B cell (primary cell): ENCODE measurements around the gene OR1J4. TPM values are rescaled to one million over a fixed set of nuclear protein-coding genes. Genes with fewer than 3 reads are reported as not detected.

Source experiments
- ATAC-seq: fragments of 200-7000 bp; cut with Tn5 transposase; one replicate; pipeline ENCODE4 v1.10.0; 2021; ENCODE audit warnings: low read depth, mild to moderate bottlenecking, moderate number of reproducible peaks, moderate library complexity
- CTCF ChIA-PET: fragments of 350-600 bp; sonication (Branson Sonifier 250); formaldehyde crosslinking; loops from one replicate; lab custom pipeline; 2021; ENCODE audit warnings: antibody characterized with exemption, inconsistent platforms; lab: Charles Lee
- POLR2A ChIA-PET: fragments of 350-600 bp; sonication (Branson Sonifier 250); formaldehyde crosslinking; loops from one replicate; lab custom pipeline; 2021; ENCODE audit warnings: antibody characterized with exemption; lab: Charles Lee
- DNase-seq: peaks from one replicate; pipeline ENCODE4 v3.0.0; 2013
- H2AFZ ChIP-seq: 2 replicates; pipeline ENCODE4 v1.6.1; 2012; ENCODE audit warnings: mild to moderate bottlenecking, low read depth, low read length; ENCODE audit not compliant: insufficient read depth, poor library complexity, severe bottlenecking
- H3K27ac ChIP-seq, 2 donors: 1 replicate in 1 of 2; 2 replicates in 1 of 2; pipeline ENCODE4 v1.5.1; 2012 to 2013; ENCODE audit warnings: low read length in 2 of 2, mild to moderate bottlenecking in 2 of 2, moderate library complexity in 1 of 2
- H3K27me3 ChIP-seq, 4 experiments: fragments of 200-600 bp in 1 of 4; sonication (generic) in 1 of 4; replicated peaks in 1 of 4; 1 replicate in 2 of 4; 2 replicates in 2 of 4; pipeline versions ENCODE4 v1.6.1 to v1.7.0; 2013 to 2016; ENCODE audit warnings: low read length in 3 of 4, mild to moderate bottlenecking in 2 of 4, mixed read lengths in 1 of 4, moderate library complexity in 1 of 4; ENCODE audit not compliant: insufficient read depth in 4 of 4, control insufficient read depth in 3 of 4; ENCODE audit errors: control extremely low read depth in 1 of 4
- H3K36me3 ChIP-seq, 2 experiments: replicated peaks in 1 of 2; 1 replicate in 1 of 2; 2 replicates in 1 of 2; pipeline versions ENCODE4 v1.6.1 to v1.7.1; 2013; ENCODE audit warnings: low read length in 1 of 2; ENCODE audit not compliant: insufficient read depth in 2 of 2, control insufficient read depth in 1 of 2; ENCODE audit errors: control extremely low read depth in 1 of 2, extremely low read depth in 1 of 2
- H3K4me1 ChIP-seq, 2 donors: fragments of 200-600 bp in 1 of 2; sonication (generic) in 1 of 2; 1 replicate in 1 of 2; 2 replicates in 1 of 2; pipeline versions ENCODE4 v1.5.1 to v1.6.1; 2013 to 2017; ENCODE audit warnings: low read length in 2 of 2; ENCODE audit not compliant: control insufficient read depth in 2 of 2, insufficient read depth in 2 of 2
- H3K4me2 ChIP-seq: replicated peaks from 2 replicates; pipeline ENCODE3; 2012; ENCODE audit warnings: mild to moderate bottlenecking, low read depth, low read length; ENCODE audit not compliant: poor library complexity, severe bottlenecking
- H3K4me3 ChIP-seq, 5 experiments: fragments of 200-600 bp in 1 of 5; sonication (generic) in 1 of 5; 1 replicate in 3 of 5; 2 replicates in 2 of 5; pipeline versions ENCODE4 v1.5.1 to v1.7.0; 2011 to 2016; ENCODE audit warnings: low read length in 4 of 5, mild to moderate bottlenecking in 4 of 5, low read depth in 2 of 5, control low read depth in 1 of 5, moderate library complexity in 1 of 5; ENCODE audit not compliant: insufficient read depth in 1 of 5; ENCODE audit errors: control extremely low read depth in 1 of 5, extremely low read depth in 1 of 5
- H3K79me2 ChIP-seq: fragments of 200-600 bp; sonication (generic); one replicate; pipeline ENCODE4 v1.6.0; 2016; ENCODE audit warnings: low read length; ENCODE audit not compliant: control insufficient read depth, insufficient read depth
- H3K9ac ChIP-seq: fragments of 200-600 bp; sonication (generic); 2 replicates; pipeline ENCODE4 v1.6.1; 2017; ENCODE audit warnings: mild to moderate bottlenecking, low read length, moderate library complexity
- H3K9me3 ChIP-seq, 3 donors: one replicate each; pipeline versions ENCODE4 v1.6.1 to v1.7.1; 2013; ENCODE audit warnings: low read length in 2 of 3; ENCODE audit not compliant: control insufficient read depth in 2 of 3, insufficient read depth in 1 of 3; ENCODE audit errors: control extremely low read depth in 1 of 3
- H4K20me1 ChIP-seq: 2 replicates; pipeline ENCODE4 v1.6.0; 2012; ENCODE audit warnings: mild to moderate bottlenecking, low read length; ENCODE audit not compliant: insufficient read depth, control insufficient read depth, poor library complexity, severe bottlenecking
- H3K27ac Mint-ChIP-seq: one replicate; pipeline ENCODE4 v1.8.0; 2021; ENCODE audit warnings: mixed read lengths
- H3K27me3 Mint-ChIP-seq: one replicate; pipeline ENCODE4 v1.8.0; 2021; ENCODE audit warnings: mixed read lengths
- H3K4me1 Mint-ChIP-seq: one replicate; pipeline ENCODE4 v1.8.0; 2021; ENCODE audit warnings: mixed read lengths
- H3K4me3 Mint-ChIP-seq: one replicate; pipeline ENCODE4 v1.8.0; 2021; ENCODE audit warnings: mixed read lengths
- H3K9me3 Mint-ChIP-seq: one replicate; pipeline ENCODE4 v1.8.0; 2022; ENCODE audit warnings: mixed read lengths; ENCODE audit not compliant: insufficient read depth
- CTCF ChIP-seq: fragments of 200-600 bp; IDR thresholded peaks from one replicate; pipeline ENCODE4 v1.8.0; 2022; ENCODE audit warnings: antibody characterized with exemption, mild to moderate bottlenecking
- EZH2 ChIP-seq: IDR thresholded peaks from 2 replicates; pipeline ENCODE4 v1.6.1; 2012; ENCODE audit warnings: borderline replicate concordance, low read depth, mild to moderate bottlenecking, moderate library complexity, low read length; ENCODE audit not compliant: insufficient read depth, poor library complexity, severe bottlenecking
- WGBS: methylation state at CpG from one replicate; pipeline ENCODE4 v1.1.5; 2013; ENCODE audit warnings: missing lambda C conversion rate; ENCODE audit not compliant: insufficient coverage; 5-methylcytosine and 5-hydroxymethylcytosine counted together
- intact Hi-C: fragments of 100-400 bp; cut with micrococcal nuclease; formaldehyde crosslinking; loops from one replicate; pipeline ENCODE4 v1.10.0; 2022
- polyA plus RNA-seq: library from polyadenylated mRNA; depleted of rRNA; stranded (reverse); fragments of >200 nt; gene quantifications from 2 replicates; pipeline ENCODE4 v1.2.3, GENCODE V29; 2012
- total RNA-seq, 2 donors: library from RNA; stranded (reverse); fragments of 120-200 nt in 1 of 2; gene quantifications; 1 replicate in 1 of 2; 2 replicates in 1 of 2; pipeline versions ENCODE4 v1.2.3 to v1.2.4, GENCODE V29; 2013 to 2022

The OR1J4 gene
- total and polyA plus RNA-seq, 2 donors (not counting 1 experiment from before 2014, with no cell fraction given) = not detected

- Mint-ChIP-seq H3K4me1 (no peaks in the 10 kb centered on the region), H3K27me3 (peaks cover 59% of the 10 kb centered on the region), H3K4me3 (no peak within 1 kb of the TSS), H3K9me3 (no peaks in the 10 kb centered on the region), H3K27ac (no peak within 1 kb of the TSS)
- H3K4me3 ChIP-seq = no peak within 1 kb of the TSS
- no peaks in the 10 kb centered on the region for H3K9me3 ChIP-seq
- H2AFZ ChIP-seq = no peak within 1 kb of the TSS
- no peaks in the 10 kb centered on the region for H3K79me2 ChIP-seq
- no peaks in the 10 kb centered on the region for H3K36me3 ChIP-seq
- H3K27me3 ChIP-seq = peaks cover 0 to 6% (median 1%) of the 10 kb centered on the region in 4 experiments
- H4K20me1 ChIP-seq = no peaks in the 10 kb centered on the region
- ChIA-PET POLR2A (no interaction called here), CTCF (interaction anchor here (1.1 kb wide), 1 partner anchor 20 kb away, joined by 3 read pairs; no protein-coding TSS in a partner anchor)
- no peak within 1 kb of the TSS for H3K9ac ChIP-seq
- no peak within 1 kb of the TSS for H3K4me2 ChIP-seq
- DNase-seq = no peak
- H3K4me1 ChIP-seq = no peaks in the 10 kb centered on the region
- ATAC-seq = no peak
- TF ChIP-seq EZH2 (no peak), CTCF (no peak)
- H3K27ac ChIP-seq = no peak within 1 kb of the TSS
- intact Hi-C loops = no loop called here
- 92% methylated on average over 5 of the region's 6 CpGs for WGBS
Measured at GRCh38 chr9:122477826-122478225, 41.1 kb upstream of the OR1J4 start, which contains the start of gene OR1J1. OR1J1 (minus strand) TSS chr9:122477926; CDS start chr9:122477926, 0 bp downstream.

DNA sequence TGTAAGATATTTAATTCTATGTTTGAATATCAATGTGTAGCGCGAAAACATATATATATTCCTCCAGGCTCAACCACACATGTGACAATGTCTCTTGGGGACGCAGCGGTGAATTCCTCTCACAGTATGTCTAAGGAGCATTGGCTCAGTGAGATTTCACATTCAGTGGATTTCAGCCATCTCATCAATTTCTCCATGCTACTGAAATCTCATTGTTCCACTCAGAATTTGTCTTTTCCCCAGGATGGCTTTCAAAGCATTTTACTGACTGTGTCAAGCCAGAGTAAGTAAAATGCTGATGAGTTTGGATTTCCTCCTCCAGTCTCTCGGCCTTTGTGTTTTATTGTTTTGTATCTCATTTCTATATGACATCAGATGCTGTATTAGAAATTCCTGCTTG lies 39.9 kb upstream of the OR1J4 start:
- Mint-ChIP-seq H3K27ac (no peak overlapping the region), H3K27me3 (peaks cover 48% of the 10 kb centered on the region), H3K4me1 (no peaks in the 10 kb centered on the region), H3K4me3 (no peak overlapping the region), H3K9me3 (no peaks in the 10 kb centered on the region)
- H3K4me3 ChIP-seq = no peak overlapping the region
- H3K9ac ChIP-seq = no peak overlapping the region
- H3K36me3 ChIP-seq = no peaks in the 10 kb centered on the region
- H3K9me3 ChIP-seq = no peaks in the 10 kb centered on the region
- no peak overlapping the region for H3K27ac ChIP-seq
- H3K4me1 ChIP-seq = no peaks in the 10 kb centered on the region
- no peak overlapping the region for H3K4me2 ChIP-seq
- TF ChIP-seq EZH2 = no peak
- no peak for TF ChIP-seq CTCF
- H3K27me3 ChIP-seq = peaks cover 0 to 6% (median 0%) of the 10 kb centered on the region in 4 experiments
- ATAC-seq = no peak
- ChIA-PET POLR2A (no interaction called here), CTCF (no interaction called here)
- intact Hi-C loops = no loop called here
- no peak overlapping the region for H2AFZ ChIP-seq
- no peaks in the 10 kb centered on the region for H4K20me1 ChIP-seq
- DNase-seq = no peak
- no peaks in the 10 kb centered on the region for H3K79me2 ChIP-seq
- WGBS = no CpG with 5 or more reads among the region's 5 CpGs
